Lower leg skin (tissue), 3 donors: Measurements from ENCODE around the gene SNX1.

Source experiments
- CTCF ChIP-seq, 3 donors: fragments of 450-650 bp; IDR thresholded peaks; one replicate each; pipeline ENCODE4 v1.5.1; 2016; ENCODE audit warnings: antibody characterized with exemption in 3 of 3, mild to moderate bottlenecking in 3 of 3, moderate library complexity in 2 of 3
- POLR2A ChIP-seq, 2 donors: fragments of 450-650 bp; IDR thresholded peaks; one replicate each; pipeline ENCODE4 v1.6.1; 2016 to 2017; ENCODE audit warnings: antibody characterized with exemption in 2 of 2, mild to moderate bottlenecking in 1 of 2, moderate library complexity in 1 of 2

GRCh38 chr15:64112073-64112772 is 16.4 kb downstream of the SNX1 start:
- TF ChIP-seq CTCF (IDR thresholded peaks at IDR 0.05), result no peak
- TF ChIP-seq POLR2A (IDR thresholded peaks at IDR 0.05), result no peak
